ENCODE data around the gene TMEM59L. TPM values are rescaled to one million over a fixed set of nuclear protein-coding genes. Genes with fewer than 3 reads are reported as not detected.
A peak's percentile ranks its signal among the peaks of the same experiment; 100 is the strongest.

Gene TMEM59L
- total and polyA plus RNA-seq, 2 of the 13 experiments (the other 11 are each of a cell fraction or from before 2014, with no cell fraction given), result 0.97 to 5.5 TPM

DNA sequence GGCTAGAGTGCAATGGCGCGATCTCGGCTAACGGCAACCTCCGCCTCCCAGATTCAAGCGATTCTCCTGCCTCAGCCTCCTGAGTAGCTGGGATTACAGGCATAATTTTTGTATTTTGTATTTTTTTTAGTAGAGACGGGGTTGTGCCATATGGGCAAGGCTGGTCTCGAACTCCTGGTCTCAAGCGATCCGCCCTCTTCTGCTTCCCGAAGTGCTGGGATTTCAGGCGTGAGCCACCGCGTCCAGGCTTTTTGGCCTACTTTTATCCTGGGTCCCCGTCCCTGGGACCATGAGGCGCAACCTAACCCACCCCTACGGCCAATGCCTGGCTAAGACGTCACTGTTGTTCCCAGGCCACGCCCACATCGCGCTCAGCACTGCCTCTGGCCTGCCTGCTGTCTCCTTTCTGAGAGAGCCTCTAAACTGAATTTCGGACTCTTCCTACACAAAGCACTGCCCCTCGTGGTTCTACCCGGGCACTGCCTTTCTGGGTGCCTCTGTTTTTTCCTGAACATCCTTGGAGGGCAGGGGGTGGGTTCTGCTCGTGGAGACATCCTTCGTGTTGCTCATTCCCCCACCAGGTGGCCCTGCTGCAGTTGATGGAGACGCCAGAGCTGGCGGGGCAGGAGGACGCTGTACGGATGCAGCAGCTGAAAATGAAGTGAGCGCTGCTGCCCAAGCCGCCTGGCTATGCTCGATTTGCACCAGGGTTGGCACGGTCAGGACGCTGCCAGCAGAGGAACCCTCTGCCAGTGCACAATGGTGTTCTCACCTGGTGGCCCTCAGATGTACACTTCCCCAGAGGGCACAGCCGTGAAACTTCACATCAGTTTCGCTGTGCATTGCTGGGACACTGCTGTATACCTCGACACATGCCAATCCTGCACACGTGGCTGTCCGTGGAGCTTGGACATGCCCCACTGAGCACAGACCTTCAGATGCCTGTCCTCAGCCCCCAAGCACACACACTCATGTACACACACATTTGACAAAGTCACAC, 22.1 kb upstream of the TMEM59L start (continued):
- TF ChIP-seq, protein P1, sequence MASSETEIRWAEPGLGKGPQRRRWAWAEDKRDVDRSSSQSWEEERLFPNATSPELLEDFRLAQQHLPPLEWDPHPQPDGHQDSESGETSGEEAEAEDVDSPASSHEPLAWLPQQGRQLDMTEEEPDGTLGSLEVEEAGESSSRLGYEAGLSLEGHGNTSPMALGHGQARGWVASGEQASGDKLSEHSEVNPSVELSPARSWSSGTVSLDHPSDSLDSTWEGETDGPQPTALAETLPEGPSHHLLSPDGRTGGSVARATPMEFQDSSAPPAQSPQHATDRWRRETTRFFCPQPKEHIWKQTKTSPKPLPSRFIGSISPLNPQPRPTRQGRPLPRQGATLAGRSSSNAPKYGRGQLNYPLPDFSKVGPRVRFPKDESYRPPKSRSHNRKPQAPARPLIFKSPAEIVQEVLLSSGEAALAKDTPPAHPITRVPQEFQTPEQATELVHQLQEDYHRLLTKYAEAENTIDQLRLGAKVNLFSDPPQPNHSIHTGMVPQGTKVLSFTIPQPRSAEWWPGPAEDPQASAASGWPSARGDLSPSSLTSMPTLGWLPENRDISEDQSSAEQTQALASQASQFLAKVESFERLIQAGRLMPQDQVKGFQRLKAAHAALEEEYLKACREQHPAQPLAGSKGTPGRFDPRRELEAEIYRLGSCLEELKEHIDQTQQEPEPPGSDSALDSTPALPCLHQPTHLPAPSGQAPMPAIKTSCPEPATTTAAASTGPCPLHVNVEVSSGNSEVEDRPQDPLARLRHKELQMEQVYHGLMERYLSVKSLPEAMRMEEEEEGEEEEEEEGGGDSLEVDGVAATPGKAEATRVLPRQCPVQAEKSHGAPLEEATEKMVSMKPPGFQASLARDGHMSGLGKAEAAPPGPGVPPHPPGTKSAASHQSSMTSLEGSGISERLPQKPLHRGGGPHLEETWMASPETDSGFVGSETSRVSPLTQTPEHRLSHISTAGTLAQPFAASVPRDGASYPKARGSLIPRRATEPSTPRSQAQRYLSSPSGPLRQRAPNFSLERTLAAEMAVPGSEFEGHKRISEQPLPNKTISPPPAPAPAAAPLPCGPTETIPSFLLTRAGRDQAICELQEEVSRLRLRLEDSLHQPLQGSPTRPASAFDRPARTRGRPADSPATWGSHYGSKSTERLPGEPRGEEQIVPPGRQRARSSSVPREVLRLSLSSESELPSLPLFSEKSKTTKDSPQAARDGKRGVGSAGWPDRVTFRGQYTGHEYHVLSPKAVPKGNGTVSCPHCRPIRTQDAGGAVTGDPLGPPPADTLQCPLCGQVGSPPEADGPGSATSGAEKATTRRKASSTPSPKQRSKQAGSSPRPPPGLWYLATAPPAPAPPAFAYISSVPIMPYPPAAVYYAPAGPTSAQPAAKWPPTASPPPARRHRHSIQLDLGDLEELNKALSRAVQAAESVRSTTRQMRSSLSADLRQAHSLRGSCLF (CRISPR knock-in tag; IDR thresholded peaks at IDR 0.05; ENCODE audit: borderline replicate concordance), result no peak
- TF ChIP-seq ZNF367 (CRISPR knock-in tag; IDR thresholded peaks at IDR 0.05; ENCODE audit: borderline replicate concordance) (no peak; the same call in 1 of the 2 replicates), ZSCAN25 (CRISPR knock-in tag; IDR thresholded peaks at IDR 0.05) (no peak), SP5 (CRISPR knock-in tag; IDR thresholded peaks at IDR 0.05; ENCODE audit: borderline replicate concordance, low read depth) (0 out of 2 replicates have a peak, but pooled peaks have one; percentile 12), ZNF709 (CRISPR knock-in tag; IDR thresholded peaks at IDR 0.05) (no peak), SMC3 (IDR thresholded peaks at IDR 0.05; ENCODE audit: low read length) (peak; percentile 23; the same call in 1 of the 2 replicates), GFI1 (CRISPR knock-in tag; IDR thresholded peaks at IDR 0.05; ENCODE audit: borderline replicate concordance) (no peak), POLR2AphosphoS5 (IDR thresholded peaks at IDR 0.05; ENCODE audit: low read depth, low read length) (no peak), AHR (CRISPR knock-in tag; IDR thresholded peaks at IDR 0.05) (no peak), ZNF546 (CRISPR knock-in tag; conservative IDR thresholded peaks at IDR 0.05) (no peak), MAFG (CRISPR knock-in tag; IDR thresholded peaks at IDR 0.05) (no peak), POGZ (CRISPR knock-in tag; IDR thresholded peaks at IDR 0.05) (no peak), NFE2L2 (IDR thresholded peaks at IDR 0.05; ENCODE audit: low read length) (no peak), HES4 (CRISPR knock-in tag; IDR thresholded peaks at IDR 0.05; ENCODE audit: borderline replicate concordance) (no peak), NCOA5 (CRISPR knock-in tag; IDR thresholded peaks at IDR 0.05) (no peak), ZNF12 (CRISPR knock-in tag; IDR thresholded peaks at IDR 0.05) (no peak), POLR2G (IDR thresholded peaks at IDR 0.05; ENCODE audit: low read depth, low read length) (peak; percentile 49; the same call in 1 of the 2 replicates)
- TF ChIP-seq, protein P2, sequence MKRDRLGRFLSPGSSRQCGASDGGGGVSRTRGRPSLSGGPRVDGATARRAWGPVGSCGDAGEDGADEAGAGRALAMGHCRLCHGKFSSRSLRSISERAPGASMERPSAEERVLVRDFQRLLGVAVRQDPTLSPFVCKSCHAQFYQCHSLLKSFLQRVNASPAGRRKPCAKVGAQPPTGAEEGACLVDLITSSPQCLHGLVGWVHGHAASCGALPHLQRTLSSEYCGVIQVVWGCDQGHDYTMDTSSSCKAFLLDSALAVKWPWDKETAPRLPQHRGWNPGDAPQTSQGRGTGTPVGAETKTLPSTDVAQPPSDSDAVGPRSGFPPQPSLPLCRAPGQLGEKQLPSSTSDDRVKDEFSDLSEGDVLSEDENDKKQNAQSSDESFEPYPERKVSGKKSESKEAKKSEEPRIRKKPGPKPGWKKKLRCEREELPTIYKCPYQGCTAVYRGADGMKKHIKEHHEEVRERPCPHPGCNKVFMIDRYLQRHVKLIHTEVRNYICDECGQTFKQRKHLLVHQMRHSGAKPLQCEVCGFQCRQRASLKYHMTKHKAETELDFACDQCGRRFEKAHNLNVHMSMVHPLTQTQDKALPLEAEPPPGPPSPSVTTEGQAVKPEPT (CRISPR knock-in tag; IDR thresholded peaks at IDR 0.05; ENCODE audit: low read depth), result no peak
- TF ChIP-seq, protein P3, sequence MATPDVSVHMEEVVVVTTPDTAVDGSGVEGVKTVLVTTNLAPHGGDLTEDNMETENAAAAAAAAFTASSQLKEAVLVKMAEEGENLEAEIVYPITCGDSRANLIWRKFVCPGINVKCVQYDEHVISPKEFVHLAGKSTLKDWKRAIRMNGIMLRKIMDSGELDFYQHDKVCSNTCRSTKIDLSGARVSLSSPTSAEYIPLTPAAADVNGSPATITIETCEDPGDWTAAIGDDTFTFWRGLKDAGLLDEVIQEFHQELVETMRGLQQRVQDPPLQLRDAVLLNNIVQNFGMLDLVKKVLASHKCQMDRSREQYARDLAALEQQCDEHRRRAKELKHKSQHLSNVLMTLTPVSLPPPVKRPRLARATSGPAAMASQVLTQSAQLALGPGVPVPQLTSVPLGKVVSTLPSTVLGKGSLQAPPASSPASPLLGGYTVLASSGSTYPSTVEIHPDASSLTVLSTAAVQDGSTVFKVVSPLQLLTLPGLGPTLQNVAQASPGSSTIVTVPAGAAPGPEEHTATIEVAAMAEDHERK (CRISPR knock-in tag; IDR thresholded peaks at IDR 0.05; ENCODE audit: low read depth), result no peak
